ENCODE results near the gene PPP1R1C.
"Not testable (repeated sequence)": the region's sequence is repeated elsewhere in the genome, so short reads cannot be mapped to it uniquely, and the experiment has no call there.

Gene PPP1R1C, protein sequence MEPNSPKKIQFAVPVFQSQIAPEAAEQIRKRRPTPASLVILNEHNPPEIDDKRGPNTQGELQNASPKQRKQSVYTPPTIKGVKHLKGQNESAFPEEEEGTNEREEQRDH

DNA sequence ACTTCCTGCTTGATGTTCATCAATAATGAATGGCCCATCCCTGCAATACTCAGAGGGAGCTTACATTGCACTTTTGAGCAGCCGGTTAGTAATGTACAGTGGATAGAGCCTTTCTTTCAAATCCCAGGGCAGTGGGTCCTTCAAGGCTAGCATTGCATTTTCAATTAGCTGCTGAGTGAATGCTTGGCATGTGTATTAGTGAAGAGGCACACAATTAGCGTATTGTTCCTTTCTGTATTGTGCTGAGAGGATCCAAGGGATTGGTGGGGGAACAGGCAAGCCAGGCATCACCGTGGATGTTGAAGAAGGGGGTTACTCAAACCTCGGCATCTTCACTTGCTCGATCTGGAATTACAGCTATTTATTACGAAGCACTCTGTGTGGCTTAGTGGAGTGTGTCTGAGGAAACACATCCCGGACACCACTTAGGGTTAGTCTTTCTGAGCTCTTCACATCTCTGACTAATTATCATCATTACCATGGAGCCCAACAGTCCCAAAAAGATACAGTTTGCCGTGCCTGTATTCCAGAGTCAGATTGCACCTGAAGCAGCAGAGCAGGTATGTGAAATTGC, at the start of gene PPP1R1C:
Gene PPP1R1C, plus strand, starts transcription at position 222 of the 574 bp plus-strand sequence. Its CDS starts 258 bp downstream, at position 480.
- no peak for DNase-seq

DNA sequence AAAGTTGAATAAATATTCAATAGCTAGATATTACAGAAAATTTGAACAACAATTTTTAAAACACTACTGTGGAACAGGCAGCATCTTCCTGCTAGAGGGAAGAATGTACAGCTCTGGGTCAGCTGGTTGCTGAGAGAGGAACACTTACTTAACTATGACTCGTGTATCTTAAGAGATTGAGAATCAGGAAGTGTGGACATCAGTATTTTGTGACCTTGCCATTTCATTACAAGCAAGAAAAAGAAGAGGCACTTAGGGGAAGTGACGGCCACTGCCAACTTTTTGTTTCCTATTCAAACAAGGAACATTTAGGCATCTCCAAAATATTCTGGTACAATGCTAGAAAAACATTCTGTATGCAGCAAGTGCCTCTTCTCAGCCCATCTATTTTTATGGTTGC, 48.2 kb upstream of the PPP1R1C start:
- no peak for DNase-seq

DNA sequence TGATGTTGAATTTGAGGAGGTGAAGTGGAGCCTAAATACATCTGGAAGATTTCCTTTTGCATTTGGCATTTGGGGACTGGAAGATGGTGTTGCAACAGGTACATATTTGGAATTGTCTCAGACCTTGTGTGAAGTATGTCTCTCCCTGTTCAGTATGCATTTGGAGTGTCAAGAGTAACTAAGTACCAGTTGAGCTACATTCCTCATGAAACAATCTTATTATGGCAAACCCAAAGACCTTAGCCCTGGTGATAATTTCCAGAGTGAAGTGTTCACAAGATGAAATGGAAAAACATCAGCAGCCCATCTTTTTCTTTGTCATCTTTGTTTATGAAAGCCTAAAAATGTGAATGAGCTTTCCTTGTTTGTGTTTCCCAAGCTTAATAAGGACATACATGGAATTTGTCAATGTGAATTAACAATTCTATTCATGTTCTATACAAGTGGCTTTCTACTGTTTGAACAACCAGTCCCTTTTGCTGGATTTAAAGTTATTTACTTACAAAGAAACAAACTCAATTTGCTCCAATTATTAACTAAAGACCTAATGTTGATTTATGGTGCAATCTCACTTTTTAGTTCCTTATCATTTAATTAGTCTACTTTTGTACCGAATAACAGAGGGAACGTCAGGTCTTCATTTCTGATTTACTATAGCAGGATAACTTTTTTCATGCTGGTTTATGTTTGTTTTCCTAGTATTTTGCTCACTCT, 42.1 kb upstream of the PPP1R1C start:
- DNase-seq = no peak

DNA sequence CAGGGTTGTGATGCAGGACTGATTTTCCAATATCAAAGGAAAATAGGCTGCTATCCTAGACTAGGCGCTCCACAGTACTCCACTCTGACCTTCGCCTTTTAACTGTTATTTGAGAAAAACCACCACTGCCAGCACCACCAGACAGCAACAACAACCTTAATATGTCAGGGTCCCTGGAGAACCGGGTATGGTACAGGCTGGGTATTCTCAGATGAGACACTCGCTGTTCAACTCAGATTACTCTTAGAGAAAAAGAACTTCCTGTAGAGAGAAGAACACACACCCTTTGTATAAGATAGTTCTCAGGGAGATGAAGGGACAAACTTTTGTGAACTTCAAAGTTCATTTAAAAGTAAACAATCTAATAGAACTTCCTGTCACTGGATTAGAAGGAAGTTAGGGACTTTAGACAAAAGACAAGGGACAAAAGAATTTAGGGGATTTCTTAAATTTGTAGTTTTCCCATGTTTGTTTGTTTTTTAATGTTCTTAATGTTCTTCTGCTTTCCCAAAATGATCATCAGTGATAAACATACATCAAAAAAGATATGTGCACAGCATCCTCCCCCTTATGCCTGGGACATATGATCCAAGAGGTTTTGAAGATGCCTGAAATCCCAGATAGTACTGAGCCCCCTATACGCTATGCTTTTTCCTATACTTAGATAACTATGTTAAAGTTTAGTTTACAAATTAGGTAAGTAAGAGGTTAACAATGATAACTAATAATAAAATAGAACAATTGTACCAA, 41.3 kb upstream of the PPP1R1C start:
- DNase-seq = no peak

DNA sequence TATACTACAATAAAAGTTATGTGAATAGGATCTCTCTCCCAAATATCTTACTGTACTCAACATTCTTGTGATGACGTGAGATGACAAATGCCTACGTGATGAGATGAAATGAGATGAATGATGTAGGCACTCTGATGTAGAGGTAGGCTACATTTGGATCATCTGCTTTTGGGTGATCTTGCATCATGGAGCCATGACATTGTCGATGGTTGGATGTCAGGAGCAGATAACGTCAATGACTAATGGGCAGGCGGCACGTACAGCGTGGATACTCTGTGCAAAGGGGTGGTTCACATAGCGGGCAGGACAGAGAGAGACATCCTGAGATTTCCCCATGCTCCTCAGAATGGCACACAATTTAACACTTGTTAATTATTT, 40.8 kb upstream of the PPP1R1C start:
- no peak for DNase-seq

DNA sequence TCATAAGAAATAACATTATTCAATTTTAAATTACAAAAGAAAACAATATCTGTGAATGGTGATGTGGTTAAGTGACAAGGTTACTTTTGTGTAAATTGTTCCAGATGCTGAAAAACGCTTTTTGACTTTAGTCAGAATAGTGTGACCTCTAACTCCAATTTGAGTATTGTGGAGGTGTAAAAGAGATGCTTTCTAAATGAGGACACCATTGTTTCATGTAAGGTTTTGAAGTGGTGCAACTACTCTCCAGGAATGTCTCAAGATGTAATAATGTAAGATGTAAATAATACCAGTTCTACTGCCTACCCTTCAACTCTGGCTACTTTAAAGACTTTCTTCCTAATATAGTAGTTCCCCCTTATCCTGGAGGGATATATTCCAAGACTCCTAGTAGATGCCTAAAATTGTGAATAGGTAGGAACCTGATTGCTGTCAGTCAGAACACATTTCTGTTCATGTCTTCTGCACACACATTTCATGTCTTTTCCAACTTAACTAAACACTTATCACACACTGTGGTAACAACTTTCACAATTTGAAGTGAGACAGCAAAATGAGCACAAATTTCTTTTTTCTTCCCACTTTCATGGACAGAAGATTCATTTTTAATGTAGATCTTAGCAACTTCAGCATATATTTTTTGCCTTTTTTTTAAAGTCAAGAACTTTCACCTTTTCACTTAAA, 39.1 kb upstream of the PPP1R1C start:
- DNase-seq = no peak

DNA sequence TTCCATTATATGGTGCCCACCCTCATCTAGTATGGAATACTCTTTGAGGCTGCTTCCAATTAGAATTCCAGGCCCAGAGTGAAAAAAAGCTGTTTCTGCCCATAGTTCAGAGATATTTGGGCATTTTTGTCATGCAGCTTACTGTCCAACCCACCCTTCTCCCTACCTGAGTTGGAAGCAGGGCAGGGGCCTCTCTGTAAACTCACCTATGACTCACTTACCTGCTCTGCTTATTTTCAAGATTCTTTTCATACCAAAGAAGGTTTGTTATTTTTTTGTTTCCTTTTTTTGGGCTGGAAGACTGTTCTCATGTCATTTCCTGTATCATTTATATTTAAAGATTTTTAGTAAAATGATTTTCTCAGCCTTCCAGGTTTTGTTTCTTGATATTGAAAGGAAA, 38.4 kb upstream of the PPP1R1C start:
- DNase-seq = no peak

DNA sequence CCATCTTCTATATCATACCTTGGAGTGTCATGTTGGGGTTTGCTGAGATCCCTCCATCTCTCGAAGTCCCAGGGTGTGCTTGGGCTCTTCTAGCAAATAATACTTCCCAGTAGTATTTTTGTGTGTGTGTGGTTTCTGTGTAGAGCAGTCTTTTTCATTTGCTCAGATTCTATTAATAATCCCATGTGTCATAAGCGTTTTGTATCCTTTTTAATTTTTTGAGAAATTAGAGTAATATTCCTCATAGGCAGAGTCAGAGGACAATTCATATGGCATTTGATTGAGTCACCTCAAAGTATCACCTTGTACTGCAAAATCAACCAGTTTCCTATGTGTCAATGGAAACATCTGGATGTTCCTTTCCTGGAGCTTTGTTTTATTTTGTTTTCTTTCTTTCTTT, 37.4 kb upstream of the PPP1R1C start:
- no peak for DNase-seq

DNA sequence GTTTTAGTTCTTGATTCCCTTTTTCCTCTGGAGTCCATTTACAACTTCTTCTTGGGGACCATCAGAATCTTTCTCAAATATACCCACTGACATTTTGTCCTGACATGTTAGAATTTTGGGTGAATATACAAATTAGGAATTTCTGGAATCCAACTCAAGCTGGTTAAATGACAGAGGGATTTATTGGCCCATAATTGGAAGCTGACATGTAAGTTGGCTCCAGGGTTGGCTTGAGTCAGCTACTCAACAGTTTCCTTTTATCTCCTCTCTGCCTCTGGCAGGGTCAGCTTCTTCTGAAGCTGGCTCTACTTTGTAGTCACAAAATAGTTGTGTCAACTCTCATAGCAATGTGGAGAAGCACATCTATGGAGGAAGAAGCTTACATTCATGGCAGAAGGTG, 36.6 kb upstream of the PPP1R1C start:
- DNase-seq = no peak

DNA sequence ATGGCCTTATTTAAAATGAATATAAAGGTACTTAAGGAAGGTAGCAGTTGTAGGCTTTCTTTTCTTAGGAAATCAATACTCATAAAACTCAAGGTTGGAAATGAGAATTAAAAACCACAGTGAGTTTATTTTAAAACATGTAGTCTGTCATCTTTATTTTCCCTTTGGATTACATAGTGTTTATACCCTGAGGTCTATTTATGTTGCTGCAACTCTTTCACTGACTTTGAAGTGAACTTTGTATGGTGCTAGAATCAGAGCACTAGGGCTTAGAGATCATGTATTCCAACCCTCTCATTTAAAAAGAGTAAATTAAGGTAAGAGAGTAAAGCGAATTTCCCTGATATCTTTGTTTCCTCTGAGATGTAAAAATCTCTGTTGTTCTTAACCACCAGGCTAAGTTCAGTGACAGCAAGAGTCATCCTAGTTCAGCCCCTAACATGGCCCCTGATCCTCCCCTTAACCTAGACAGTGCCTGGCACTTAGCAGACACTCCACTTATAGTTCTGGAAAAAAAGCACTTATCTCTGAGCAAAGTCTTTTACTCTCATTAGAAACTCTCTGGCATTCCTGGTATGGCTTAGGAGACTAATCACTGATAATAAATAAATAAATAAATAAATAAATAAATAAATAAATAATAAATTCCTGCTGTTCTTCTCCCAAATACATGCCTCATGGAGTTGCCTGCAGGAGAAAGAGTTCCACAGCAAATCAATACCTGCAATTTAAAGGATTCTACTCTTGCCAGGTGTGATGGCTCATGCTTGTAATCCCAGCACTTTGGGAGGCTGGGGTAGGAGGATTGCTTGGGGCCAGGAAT, 33.0 kb upstream of the PPP1R1C start:
- DNase-seq = no peak

DNA sequence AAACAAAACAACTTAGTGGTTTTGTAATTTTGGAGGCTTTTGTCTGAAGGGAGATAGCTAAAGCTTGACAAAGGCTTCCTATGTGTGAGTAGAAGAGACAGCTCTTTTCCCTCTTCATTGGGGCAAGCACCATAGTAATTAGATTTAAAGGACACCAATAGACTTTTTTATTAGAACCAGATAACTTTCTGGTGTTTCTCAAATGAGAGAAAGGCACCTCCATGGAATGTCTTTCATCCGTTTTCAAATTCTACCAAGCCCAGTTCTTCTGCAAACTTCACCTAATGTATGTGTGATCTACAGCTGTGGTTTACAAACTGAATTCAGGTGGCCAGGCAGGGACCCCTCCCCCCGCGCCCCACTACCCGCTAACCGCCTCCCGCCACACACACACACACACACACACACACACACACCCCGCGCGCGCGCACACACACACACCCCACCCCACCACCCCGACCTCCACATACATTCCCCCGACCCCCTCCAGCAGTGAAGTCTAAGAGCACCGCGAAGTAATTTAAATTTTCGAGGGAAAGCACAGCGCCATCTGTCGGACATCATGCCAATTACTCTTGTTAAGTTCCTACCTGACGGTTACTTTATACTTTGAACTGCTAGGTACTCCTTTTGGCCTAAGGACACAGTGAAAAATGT, 31.6 kb upstream of the PPP1R1C start:
- DNase-seq = peak; percentile 30

DNA sequence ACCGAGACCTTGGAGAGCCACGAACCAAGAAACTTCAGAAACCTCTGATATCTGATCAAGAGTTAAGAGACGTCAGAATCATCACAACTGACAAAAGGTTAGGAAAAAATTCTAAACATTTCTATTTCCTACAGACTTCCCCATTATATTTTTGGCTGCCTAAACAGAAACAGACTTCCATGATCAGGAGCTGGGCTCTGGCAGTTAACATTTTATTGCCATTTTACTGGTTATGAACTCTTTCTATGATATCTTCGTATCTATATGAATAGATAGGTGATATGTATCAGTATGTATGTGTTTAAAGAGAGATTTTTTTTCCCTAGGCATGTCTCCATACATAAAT, 31.1 kb upstream of the PPP1R1C start:
- no peak for DNase-seq

DNA sequence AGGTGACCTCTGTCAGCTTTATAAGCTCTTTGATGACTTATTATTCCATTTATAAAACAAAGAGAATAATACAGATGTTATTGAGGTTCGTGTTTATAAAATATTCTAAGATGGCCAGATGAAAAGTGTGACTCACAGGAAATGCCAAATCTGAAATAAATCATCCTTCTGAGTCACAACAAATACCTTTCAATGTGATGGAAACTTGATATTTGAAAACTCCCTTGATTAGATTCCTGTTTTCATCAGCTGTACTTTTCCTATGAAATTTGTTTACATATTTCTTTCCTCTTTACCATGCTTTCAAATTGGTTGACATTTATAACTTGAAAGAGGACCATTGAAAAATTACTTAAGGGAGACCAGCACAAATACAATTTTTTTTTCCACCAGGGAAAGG, 30.6 kb upstream of the PPP1R1C start:
- no peak for DNase-seq

DNA sequence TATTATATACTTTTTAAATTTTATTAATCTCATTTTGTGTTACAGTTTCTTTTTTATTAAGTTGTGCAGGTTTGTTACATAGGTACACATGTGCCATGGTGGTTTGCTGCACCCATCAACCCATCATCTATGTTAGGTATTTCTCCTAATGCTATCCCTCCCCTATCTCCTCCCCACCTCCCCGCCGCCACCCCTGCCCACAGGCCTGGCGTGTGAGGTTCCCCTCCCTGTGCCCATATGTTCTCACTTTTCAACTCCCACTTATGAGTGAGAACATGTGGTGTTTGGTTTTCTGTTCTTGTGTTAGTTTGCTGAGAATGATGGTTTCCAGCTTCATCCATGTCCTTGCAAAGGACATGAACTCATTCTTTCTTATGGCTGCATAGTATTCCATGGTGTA, 29.8 kb upstream of the PPP1R1C start:
- DNase-seq = not testable (repeated sequence)

DNA sequence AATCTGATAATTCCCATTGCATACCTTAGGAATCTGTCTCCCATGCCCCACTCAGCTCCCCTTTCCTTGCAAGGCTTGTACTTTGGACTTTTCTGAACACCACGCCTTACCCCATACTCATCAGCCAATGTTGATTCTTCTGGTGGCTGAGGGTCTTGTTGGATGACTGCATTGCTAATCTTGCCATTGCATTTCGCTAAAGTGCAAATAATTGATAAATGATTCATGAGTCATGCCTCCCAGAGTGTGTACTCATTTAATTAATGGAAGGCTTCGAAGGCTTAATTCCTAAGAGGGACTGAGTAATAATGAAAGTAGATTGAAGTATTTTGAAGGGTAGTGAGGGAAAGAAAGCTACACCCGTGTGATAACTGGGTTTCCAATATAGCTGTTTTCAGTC, 28.0 kb upstream of the PPP1R1C start:
- no peak for DNase-seq

DNA sequence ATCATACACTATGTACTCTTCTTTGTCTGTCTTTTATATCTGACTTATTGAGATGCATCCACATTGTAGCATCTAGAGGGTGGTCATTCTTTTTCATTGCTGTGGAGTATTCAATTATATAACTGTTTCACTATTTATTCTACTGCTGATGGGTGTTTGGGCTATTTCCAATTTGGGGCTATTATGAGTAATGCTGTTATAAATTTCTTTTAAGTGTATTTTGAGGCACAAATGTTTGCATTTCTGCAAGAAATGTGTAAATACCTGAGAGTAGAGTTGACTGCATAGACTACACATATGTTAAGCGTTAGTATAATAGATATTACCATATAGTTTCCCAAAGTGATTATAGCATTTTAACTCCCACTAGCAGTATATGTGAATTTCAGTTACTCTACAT, 26.9 kb upstream of the PPP1R1C start:
- no peak for DNase-seq

DNA sequence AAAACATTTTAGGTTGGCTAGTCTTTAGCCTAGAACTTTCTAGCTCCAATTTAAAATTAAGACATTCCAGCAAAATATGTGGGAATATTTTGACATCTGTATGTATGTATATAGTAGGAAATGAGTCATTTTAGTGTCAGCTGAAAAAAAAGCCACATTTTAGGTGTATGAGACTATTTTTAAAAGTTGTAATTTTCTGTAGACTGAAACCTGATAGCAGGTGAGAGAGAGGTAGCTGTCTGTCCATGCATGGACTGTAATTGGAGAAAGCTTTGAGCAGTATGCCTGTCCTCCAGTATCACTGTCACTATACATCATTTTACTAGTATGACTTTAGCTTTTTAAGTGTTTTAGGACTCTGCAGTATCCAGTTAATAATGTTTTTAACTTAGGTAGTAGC, 26.1 kb upstream of the PPP1R1C start:
- DNase-seq = no peak

DNA sequence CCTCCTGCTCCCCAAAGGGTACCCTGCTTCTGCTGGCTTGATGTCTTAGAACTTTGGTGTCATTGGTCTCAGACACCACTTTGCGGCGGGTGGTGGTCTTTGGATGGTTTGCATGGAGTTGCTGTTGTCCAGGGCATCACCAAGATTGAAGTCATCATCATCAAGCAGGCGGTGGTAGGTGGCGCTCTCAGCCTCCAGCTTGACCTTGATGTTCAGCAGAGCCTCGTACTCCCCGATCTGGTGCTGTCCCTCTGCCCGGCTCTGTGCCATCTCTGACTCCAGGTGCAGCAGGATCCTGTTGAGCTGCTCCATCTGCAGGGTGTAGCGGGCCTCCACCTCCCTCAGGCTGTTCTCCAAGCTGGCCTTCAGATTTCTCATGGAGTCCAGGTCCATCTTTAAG, 24.5 kb upstream of the PPP1R1C start:
- DNase-seq = not testable (repeated sequence)

DNA sequence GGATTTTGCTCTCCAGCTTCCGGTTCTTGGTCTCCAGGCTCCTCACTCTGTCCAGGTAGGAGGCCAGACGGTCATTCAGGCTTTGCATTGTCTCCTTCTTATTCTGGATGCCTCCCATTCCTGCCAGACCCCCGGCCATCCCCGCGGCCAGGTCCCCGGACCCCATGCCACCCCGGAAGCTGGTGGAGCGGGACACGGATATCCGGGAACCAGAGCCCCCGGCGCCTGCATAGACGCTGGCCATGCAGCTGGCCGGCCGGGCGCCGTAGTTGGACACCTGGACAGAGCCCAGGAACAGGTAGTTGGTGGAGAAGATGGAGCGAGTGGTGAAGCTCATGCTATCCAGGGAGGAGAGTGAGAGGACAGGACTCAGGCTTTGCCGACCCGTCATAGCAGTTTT, 23.5 kb upstream of the PPP1R1C start:
- DNase-seq = no peak

DNA sequence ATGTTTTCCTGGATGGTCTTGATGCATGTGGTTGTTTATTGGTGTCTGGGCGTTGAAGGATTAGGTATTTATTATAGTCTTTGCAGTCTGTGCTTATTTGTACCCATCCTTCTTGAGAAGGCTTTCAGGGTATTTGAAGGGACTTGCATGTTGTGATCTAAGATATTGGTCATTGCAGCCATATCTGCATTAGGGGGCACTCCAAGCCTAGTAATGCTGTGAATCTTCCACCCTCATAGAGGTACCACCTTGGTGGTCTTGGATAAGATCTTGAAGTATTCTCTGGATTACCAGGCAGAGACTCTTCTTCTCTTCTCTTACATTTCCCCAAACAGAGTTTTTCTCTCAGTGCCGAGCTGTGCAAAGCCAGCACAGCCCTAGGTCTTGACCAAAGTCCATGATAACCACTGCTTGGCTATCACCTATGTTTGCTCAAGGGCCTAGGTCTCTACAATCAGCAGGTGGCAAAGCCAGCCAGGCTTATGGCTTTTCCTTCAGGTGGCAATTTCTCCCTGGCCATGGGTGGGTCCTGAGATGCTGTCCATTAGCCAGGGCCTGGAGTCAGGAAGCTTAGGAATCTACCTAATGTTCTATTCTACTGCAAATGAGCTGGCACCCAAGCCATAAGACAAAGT, 15.4 kb upstream of the PPP1R1C start:
- DNase-seq = no peak

DNA sequence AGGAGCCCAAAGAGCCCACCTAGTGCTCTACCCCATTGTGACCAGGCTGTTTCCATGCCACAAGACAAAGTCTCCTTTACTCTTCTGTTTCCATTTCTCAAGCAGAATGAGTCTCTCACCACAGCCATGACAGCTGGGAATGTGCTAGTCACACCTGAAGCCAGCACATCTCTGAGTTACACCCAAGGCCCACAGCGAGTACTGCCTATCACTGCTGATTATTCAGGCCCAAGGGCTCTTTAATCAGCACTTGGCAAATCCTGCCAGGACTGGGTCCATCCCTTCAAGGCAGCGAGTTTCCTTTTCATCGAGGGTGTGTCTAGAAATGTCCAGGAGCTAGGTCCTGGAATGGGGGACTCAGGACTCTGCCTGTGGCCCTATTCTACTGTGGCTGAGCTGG, 14.6 kb upstream of the PPP1R1C start:
- no peak for DNase-seq

Measured in activated effector memory CD4-positive, alpha-beta T cell treated with Interleukin-2 at 50 U/mL for 16 hours (primary cell).